ENCODE measurements around the gene DCN.

DNA sequence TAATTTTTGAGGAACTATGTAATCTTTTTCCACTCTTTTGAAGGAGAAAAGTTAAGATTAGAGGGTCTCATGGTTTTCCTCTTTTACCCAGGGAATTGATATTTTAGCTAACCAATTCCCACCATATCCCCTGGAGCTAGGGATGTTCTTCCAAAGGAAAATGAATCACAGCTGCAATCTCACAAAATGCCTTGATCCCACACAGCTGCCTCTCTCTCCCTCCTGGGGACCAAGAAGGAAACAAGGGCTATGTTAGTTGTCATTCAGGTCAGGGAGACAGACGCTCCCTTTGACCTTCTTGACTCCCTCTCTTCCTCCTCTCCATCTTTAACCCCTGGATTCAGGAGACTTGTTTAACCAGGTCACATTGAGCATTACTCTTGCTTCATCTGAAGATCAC, 9.5 kb downstream of the DCN start:
- TF ChIP-seq, protein P1, sequence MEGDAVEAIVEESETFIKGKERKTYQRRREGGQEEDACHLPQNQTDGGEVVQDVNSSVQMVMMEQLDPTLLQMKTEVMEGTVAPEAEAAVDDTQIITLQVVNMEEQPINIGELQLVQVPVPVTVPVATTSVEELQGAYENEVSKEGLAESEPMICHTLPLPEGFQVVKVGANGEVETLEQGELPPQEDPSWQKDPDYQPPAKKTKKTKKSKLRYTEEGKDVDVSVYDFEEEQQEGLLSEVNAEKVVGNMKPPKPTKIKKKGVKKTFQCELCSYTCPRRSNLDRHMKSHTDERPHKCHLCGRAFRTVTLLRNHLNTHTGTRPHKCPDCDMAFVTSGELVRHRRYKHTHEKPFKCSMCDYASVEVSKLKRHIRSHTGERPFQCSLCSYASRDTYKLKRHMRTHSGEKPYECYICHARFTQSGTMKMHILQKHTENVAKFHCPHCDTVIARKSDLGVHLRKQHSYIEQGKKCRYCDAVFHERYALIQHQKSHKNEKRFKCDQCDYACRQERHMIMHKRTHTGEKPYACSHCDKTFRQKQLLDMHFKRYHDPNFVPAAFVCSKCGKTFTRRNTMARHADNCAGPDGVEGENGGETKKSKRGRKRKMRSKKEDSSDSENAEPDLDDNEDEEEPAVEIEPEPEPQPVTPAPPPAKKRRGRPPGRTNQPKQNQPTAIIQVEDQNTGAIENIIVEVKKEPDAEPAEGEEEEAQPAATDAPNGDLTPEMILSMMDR (IDR thresholded peaks at IDR 0.05; ENCODE audit: borderline replicate concordance, extremely low read depth, low read length, poor library complexity, severe bottlenecking), result no peak
- no peak for TF ChIP-seq EZH2 (IDR thresholded peaks at IDR 0.05; ENCODE audit: borderline replicate concordance, low read depth, low read length, severe bottlenecking)
